Thymus (tissue), 11 donors: ENCODE data around the gene FDXACB1. TPM values are rescaled to one million over a fixed set of nuclear protein-coding genes. Genes with fewer than 3 reads are reported as not detected.
"Not testable (repeated sequence)": the region's sequence is repeated elsewhere in the genome, so short reads cannot be mapped to it uniquely, and the experiment has no call there.

ENCODE experiments used
- DNase-seq, 9 donors: peaks; one replicate each; pipeline ENCODE4 v3.0.0-alpha.2; 2013; ENCODE audit warnings: low spot score in 9 of 9, low read depth in 6 of 9, missing footprints in 1 of 9
- H3K27ac ChIP-seq, 2 donors: one replicate each; pipeline ENCODE4 v1.5.1; 2013; ENCODE audit warnings: control low read depth in 1 of 2, low read depth in 1 of 2, low read length in 1 of 2, mild to moderate bottlenecking in 1 of 2, moderate library complexity in 1 of 2
- H3K27me3 ChIP-seq, 2 donors: one replicate each; pipeline ENCODE4 v1.5.1; 2013; ENCODE audit warnings: low read length in 1 of 2; ENCODE audit not compliant: control insufficient read depth in 2 of 2, insufficient read depth in 1 of 2
- H3K36me3 ChIP-seq, 2 donors: one replicate each; pipeline ENCODE4 v1.5.1; 2013; ENCODE audit warnings: low read length in 1 of 2, mild to moderate bottlenecking in 1 of 2, moderate library complexity in 1 of 2; ENCODE audit not compliant: control insufficient read depth in 2 of 2, insufficient read depth in 2 of 2
- H3K4me1 ChIP-seq, 2 donors: one replicate each; pipeline ENCODE4 v1.5.1; 2013; ENCODE audit warnings: low read length in 2 of 2; ENCODE audit not compliant: control insufficient read depth in 2 of 2, insufficient read depth in 2 of 2
- H3K4me3 ChIP-seq, 2 donors: one replicate each; pipeline ENCODE4 v1.5.1; 2013; ENCODE audit warnings: low read length in 2 of 2, control low read depth in 1 of 2, mild to moderate bottlenecking in 1 of 2
- H3K9me3 ChIP-seq, 2 donors: one replicate each; pipeline ENCODE4 v1.5.1; 2013; ENCODE audit warnings: low read length in 1 of 2, mild to moderate bottlenecking in 1 of 2; ENCODE audit not compliant: control insufficient read depth in 2 of 2, insufficient read depth in 1 of 2
- whole genome bisulfite sequencing: extraction: QIAGEN DNeasy Blood & Tissue Kit; methylation state at CpG from one replicate; pipeline ENCODE4 v1.1.7; 2013; 5-methylcytosine and 5-hydroxymethylcytosine counted together
- polyA plus RNA-seq: library from polyadenylated mRNA; stranded (reverse); fragments of 200-250 nt; gene quantifications from one replicate; pipeline ENCODE4 v1.2.3, GENCODE V29; 2013
- total RNA-seq: library from RNA; stranded (reverse); fragments of 120-200 nt; gene quantifications from one replicate; pipeline ENCODE4 v1.2.4, GENCODE V29; 2013
- donor health status: healthy.

Gene FDXACB1
- total and polyA plus RNA-seq, 2 donors = 3.7 to 4.5 TPM

- Histone ChIP-seq H3K4me3 (no peak overlapping the region), H3K9me3 (no peaks in the 10 kb centered on the region), H3K36me3 (no peaks in the 10 kb centered on the region), H3K4me1 (peaks cover 0 to 7% of the 10 kb centered on the region in 2 donors), H3K27me3 (peaks cover 9 to 53% of the 10 kb centered on the region in 2 donors), H3K27ac (peak overlapping the region in 1 of 2 donors; percentile 2)
- 85% methylated on average over 9 of the region's 9 CpGs for WGBS
- no peak for DNase-seq
Observed at GRCh38 chr11:111910676-111911562, 32.0 kb upstream of the FDXACB1 start.

DNA sequence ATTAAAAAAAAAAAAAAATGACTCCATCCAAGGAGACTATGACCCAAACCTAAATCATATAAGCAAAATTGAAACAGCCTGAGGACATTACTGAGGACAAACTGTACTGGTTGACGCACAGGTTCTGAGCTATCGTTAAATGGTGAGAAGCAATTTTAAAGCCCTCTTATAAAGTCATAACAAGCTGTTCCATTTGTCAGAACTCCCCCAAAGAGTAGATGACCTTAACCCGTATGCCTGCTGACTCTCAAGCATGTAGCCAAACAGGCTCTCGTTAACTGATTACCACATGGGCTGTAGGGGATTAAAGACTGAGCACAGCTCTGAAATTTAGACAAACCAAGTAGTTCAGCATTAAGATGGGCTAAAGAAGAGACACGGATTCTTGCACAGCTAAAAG is 30.4 kb upstream of the FDXACB1 start:
- Histone ChIP-seq H3K36me3 (no peaks in the 10 kb centered on the region), H3K27me3 (peaks cover 9 to 46% of the 10 kb centered on the region in 2 donors), H3K27ac (no peak overlapping the region), H3K9me3 (no peaks in the 10 kb centered on the region), H3K4me1 (peaks cover 0 to 7% of the 10 kb centered on the region in 2 donors), H3K4me3 (no peak overlapping the region)
- DNase-seq = no peak
- 95% methylated on average over 5 of the region's 5 CpGs for WGBS

GRCh38 chr11:111908639-111909305 is 29.8 kb upstream of the FDXACB1 start:
- DNase-seq = no peak
- Histone ChIP-seq H3K27me3 (peaks cover 9 to 40% of the 10 kb centered on the region in 2 donors), H3K36me3 (no peaks in the 10 kb centered on the region), H3K4me3 (no peak overlapping the region), H3K4me1 (peaks cover 0 to 7% of the 10 kb centered on the region in 2 donors), H3K27ac (no peak overlapping the region), H3K9me3 (no peaks in the 10 kb centered on the region)
- WGBS = 89% methylated on average over 5 of the region's 5 CpGs

- DNase-seq = no peak
- H3K4me1 ChIP-seq = no peaks in the 10 kb centered on the region
- H3K27me3 ChIP-seq = peaks cover 0 to 19% of the 10 kb centered on the region in 2 donors
- H3K27ac ChIP-seq = no peak overlapping the region
- H3K4me3 ChIP-seq = no peak overlapping the region
- no peaks in the 10 kb centered on the region for H3K36me3 ChIP-seq
- WGBS = 86% methylated on average over 1 of the region's 1 CpG
- no peaks in the 10 kb centered on the region for H3K9me3 ChIP-seq
Observed at GRCh38 chr11:111906680-111907079, 27.7 kb upstream of the FDXACB1 start.

DNA sequence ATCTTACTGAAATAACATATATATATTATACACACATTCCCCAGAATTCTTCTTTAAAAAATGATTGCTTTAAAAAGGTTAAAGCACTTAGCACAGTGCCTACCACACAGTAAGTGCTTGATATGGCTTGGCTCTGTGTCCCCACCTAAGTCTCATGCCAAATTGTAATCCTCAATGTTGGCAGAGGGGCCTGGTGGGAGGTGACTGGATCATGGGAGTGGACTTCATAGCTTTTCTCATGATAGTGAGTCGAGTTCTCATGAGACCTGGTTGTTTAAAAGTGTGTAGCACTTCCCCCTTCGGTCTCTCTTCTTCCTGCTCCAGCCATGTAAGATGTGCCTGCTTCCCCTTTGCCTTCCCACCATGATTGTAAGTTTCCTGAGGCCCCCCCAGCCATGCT is 26.4 kb upstream of the FDXACB1 start:
- Histone ChIP-seq H3K9me3 (no peaks in the 10 kb centered on the region), H3K36me3 (no peaks in the 10 kb centered on the region), H3K4me1 (no peaks in the 10 kb centered on the region), H3K27me3 (peaks cover 0 to 6% of the 10 kb centered on the region in 2 donors), H3K27ac (no peak overlapping the region), H3K4me3 (no peak overlapping the region)
- WGBS = 77% methylated on average over 2 of the region's 2 CpGs
- DNase-seq = no peak

DNA sequence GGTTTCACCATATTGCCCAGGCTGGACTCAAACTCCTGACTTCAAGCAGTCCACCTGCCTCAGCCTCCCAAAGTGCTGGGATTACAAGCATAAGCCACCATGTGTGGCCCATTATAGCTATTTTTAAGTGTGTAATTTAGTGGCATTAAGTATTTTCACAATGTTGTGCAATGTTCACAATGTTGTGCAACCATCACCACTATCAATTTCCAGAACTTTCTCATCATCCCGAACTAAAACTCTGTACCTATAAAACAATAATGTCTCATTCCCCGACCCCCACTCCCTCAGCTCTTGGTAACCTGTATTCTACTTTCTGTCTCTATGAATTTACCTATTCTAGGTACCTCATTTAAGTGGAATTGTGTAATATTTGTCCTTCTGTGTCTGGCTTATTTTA is 7.9 kb upstream of the FDXACB1 start:
- Histone ChIP-seq H3K27ac (no peak overlapping the region), H3K4me3 (no peak overlapping the region), H3K27me3 (no peaks in the 10 kb centered on the region), H3K9me3 (no peaks in the 10 kb centered on the region), H3K36me3 (no peaks in the 10 kb centered on the region), H3K4me1 (no peaks in the 10 kb centered on the region)
- WGBS = 95% methylated on average over 2 of the region's 2 CpGs
- DNase-seq = no peak

DNA sequence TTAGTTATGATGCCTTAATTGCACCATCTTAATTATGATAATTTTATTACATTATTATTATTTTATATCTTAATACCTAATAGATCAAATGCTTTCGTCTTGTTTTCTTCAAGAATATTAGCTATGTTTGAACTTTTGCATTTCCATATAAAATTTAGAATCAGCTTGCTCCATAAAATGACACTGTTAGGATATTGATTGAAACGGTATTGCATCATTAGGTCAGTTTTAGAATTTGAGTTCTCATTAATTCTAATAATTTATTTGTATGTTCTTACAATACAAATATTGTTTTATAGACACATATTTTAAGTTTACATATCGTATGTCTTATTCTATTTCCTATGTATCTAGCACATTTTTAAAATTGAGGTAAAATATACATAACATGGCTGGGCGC is 7.1 kb upstream of the FDXACB1 start:
- H3K4me1 ChIP-seq = no peaks in the 10 kb centered on the region
- H3K27me3 ChIP-seq = no peaks in the 10 kb centered on the region
- no peaks in the 10 kb centered on the region for H3K9me3 ChIP-seq
- H3K27ac ChIP-seq = no peak overlapping the region
- no peak overlapping the region for H3K4me3 ChIP-seq
- H3K36me3 ChIP-seq = no peaks in the 10 kb centered on the region
- 97% methylated on average over 4 of the region's 4 CpGs for WGBS
- no peak for DNase-seq

DNA sequence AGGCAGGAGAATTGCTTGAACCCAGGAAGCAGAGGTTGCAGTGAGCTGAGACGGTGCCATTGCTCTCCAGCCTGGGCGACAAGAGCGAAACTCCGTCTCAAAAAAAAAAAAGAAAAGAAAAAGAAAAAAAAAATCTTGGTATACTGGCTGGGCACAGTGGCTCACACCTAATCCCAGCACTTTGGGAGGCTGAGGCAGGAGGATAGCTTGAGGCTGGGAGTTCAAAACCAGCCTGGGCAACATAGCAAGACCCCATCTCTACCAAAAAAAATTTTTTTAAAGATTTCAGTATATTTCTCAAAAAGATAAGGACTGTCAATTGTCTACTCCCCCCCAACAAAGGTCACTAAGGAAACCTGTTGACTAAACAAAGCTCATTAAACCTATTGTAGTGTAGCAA is 6.1 kb upstream of the FDXACB1 start:
- not testable (repeated sequence) for H3K27me3 ChIP-seq
- 87% methylated on average over 4 of the region's 4 CpGs for WGBS

GRCh38 chr11:111882202-111882601 is 3.2 kb upstream of the FDXACB1 start:
- H3K4me1 ChIP-seq = peaks cover 5 to 8% of the 10 kb centered on the region in 2 donors
- no peaks in the 10 kb centered on the region for H3K9me3 ChIP-seq
- H3K27ac ChIP-seq = no peak overlapping the region
- H3K4me3 ChIP-seq = no peak overlapping the region
- 96% methylated on average over 5 of the region's 5 CpGs for WGBS
- no peaks in the 10 kb centered on the region for H3K36me3 ChIP-seq
- no peaks in the 10 kb centered on the region for H3K27me3 ChIP-seq
- no peak for DNase-seq

More for the DNA sequence above, 6.1 kb upstream of the FDXACB1 start:
- H3K9me3 ChIP-seq, H3K4me3 ChIP-seq, H3K36me3 ChIP-seq, DNase-seq, H3K27ac ChIP-seq, H3K4me1 ChIP-seq: not testable (repeated sequence)
